Caco-2 (cell line): ENCODE results near the gene NMB. TPM values are rescaled to one million over a fixed set of nuclear protein-coding genes. Genes with fewer than 3 reads are reported as not detected.
A peak's percentile ranks its signal among the peaks of the same experiment; 100 is the strongest.

ENCODE experiments used
- BruUV-seq: library from RNA; stranded (reverse); fragments of 400-500 nt; replicated peaks from 2 replicates; lab custom pipeline; 2021; lab: Mats Ljungman, UMichigan
- CTCF ChIA-PET: fragments of 300-600 bp; sonication (Branson Sonifier 250); formaldehyde crosslinking; loops from one replicate; lab custom pipeline; 2022; ENCODE audit warnings: antibody characterized with exemption; lab: Charles Lee
- POLR2A ChIA-PET: fragments of 300-600 bp; sonication (Branson Sonifier 250); formaldehyde crosslinking; loops from one replicate; lab custom pipeline; 2022; ENCODE audit warnings: antibody characterized with exemption; lab: Charles Lee
- DNase-seq, 2 experiments: peaks; one replicate each; pipeline versions ENCODE4 v3.0.0 to v3.0.0-alpha.2; 2020 to 2022
- H3K27me3 ChIP-seq: replicated peaks from 2 replicates; pipeline ENCODE4 v1.6.0; 2011; ENCODE audit warnings: low read length; ENCODE audit not compliant: control insufficient read depth, insufficient read depth
- H3K36me3 ChIP-seq: 2 replicates; pipeline ENCODE4 v1.5.1; 2011; ENCODE audit warnings: low read length; ENCODE audit not compliant: control insufficient read depth, insufficient read depth
- H3K4me1 ChIP-seq: fragments of 250-450 bp; sonication (Bioruptor Pico); 2 replicates; pipeline ENCODE4 v1.5.1; 2020; ENCODE audit warnings: mild to moderate bottlenecking
- H3K4me3 ChIP-seq: 2 replicates; pipeline ENCODE4 v1.5.1; 2011; ENCODE audit warnings: low read depth, mild to moderate bottlenecking, control low read depth, low read length
- H3K9me3 ChIP-seq: fragments of 250-450 bp; sonication (Bioruptor Pico); 2 replicates; pipeline ENCODE4 v1.5.1; 2020; ENCODE audit warnings: mild to moderate bottlenecking, moderate library complexity
- H3K27ac Mint-ChIP-seq: one replicate; pipeline ENCODE4 v1.8.0; 2022; ENCODE audit warnings: mixed read lengths; ENCODE audit not compliant: unreplicated experiment
- H3K27me3 Mint-ChIP-seq: one replicate; pipeline ENCODE4 v1.8.0; 2022; ENCODE audit warnings: mixed read lengths; ENCODE audit not compliant: insufficient read depth, unreplicated experiment
- H3K36me3 Mint-ChIP-seq: one replicate; pipeline ENCODE4 v1.8.0; 2022; ENCODE audit warnings: mild to moderate bottlenecking, mixed read lengths; ENCODE audit not compliant: insufficient read depth, unreplicated experiment
- H3K4me1 Mint-ChIP-seq: one replicate; pipeline ENCODE4 v1.8.0; 2022; ENCODE audit warnings: low read depth, mixed read lengths; ENCODE audit not compliant: unreplicated experiment
- H3K4me3 Mint-ChIP-seq: one replicate; pipeline ENCODE4 v1.8.0; 2022; ENCODE audit warnings: mild to moderate bottlenecking, moderate library complexity, mixed read lengths; ENCODE audit not compliant: unreplicated experiment
- H3K9me3 Mint-ChIP-seq: one replicate; pipeline ENCODE4 v1.8.0; 2022; ENCODE audit warnings: mixed read lengths; ENCODE audit not compliant: unreplicated experiment
- CTCF ChIP-seq, 2 experiments: fragments of 200-600 bp in 1 of 2; IDR thresholded peaks; 1 replicate in 1 of 2; 2 replicates in 1 of 2; pipeline versions ENCODE4 v1.5.1 to v1.8.0; 2011 to 2022; ENCODE audit warnings: antibody characterized with exemption in 1 of 2, control low read depth in 1 of 2, inconsistent platforms in 1 of 2, low read depth in 1 of 2, low read length in 1 of 2, mild to moderate bottlenecking in 1 of 2, moderate library complexity in 1 of 2; ENCODE audit not compliant: insufficient read depth in 1 of 2, severe bottlenecking in 1 of 2, unreplicated experiment in 1 of 2
- intact Hi-C: fragments of 100-400 bp; cut with micrococcal nuclease; formaldehyde crosslinking; loops from one replicate; pipeline ENCODE4 v1.10.0; 2022; ENCODE audit not compliant: unreplicated experiment
- total RNA-seq: library from RNA; stranded (reverse); gene quantifications from 2 replicates; pipeline ENCODE4 v1.2.3, GENCODE V29; 2022

The NMB gene
- total RNA-seq, 1 experiment from 2014 or later, result 8.6 TPM

DNA sequence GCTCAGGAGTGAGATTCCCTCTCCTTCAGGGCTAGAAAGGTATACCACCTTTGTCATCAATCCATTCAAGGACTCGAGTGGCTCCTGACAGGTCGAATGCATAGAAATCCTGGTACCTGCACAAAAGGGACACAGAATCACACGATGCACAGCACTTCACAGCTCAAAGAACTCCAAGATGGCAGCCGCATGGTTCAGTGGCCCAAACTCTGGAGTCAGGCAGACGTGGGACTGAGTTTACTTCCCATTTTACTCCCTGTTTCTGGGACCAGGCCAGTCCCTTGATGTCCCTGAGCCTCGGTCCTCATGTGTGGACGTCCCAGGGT lies 4.5 kb downstream of the NMB start:
- CTCF ChIA-PET, result interaction anchor here (1.0 to 1.4 kb wide), 3 partner anchors 15 to 66 kb away, joined by 3 to 7 read pairs (median 4); no protein-coding TSS in a partner anchor
- peak overlapping the region; percentile 62 for H3K4me3 ChIP-seq

GRCh38 chr15:84649706-84650105 lies 8.3 kb downstream of the NMB start:
- ChIA-PET CTCF (no interaction called here), POLR2A (no interaction called here)
- H3K4me3 ChIP-seq, result no peak overlapping the region
- H3K4me1 Mint-ChIP-seq, result peaks cover 16% of the 10 kb centered on the region
- H3K36me3 ChIP-seq, result peaks cover 3% of the 10 kb centered on the region
- H3K9me3 ChIP-seq, result no peaks in the 10 kb centered on the region
- DNase-seq, result no peak
- H3K4me3 Mint-ChIP-seq, result no peak overlapping the region
- H3K27me3 ChIP-seq, result no peaks in the 10 kb centered on the region
- H3K4me1 ChIP-seq, result 0 out of 2 replicates have a peak, but pooled peaks cover 4% of the 10 kb centered on the region
- H3K27ac Mint-ChIP-seq, result no peak overlapping the region
- no peaks in the 10 kb centered on the region for H3K27me3 Mint-ChIP-seq
- intact Hi-C loops, result loop anchor here (5.0 to 10.0 kb wide), 2 partner anchors 65 to 168 kb away; partner anchors contain the start of genes ALPK3 and SEC11A
- BruUV-seq, result no TSS peak
- no peaks in the 10 kb centered on the region for H3K9me3 Mint-ChIP-seq
- TF ChIP-seq CTCF (IDR thresholded peaks at IDR 0.05; ENCODE audit: insufficient read depth in 1 of 2, low read depth in 1 of 2, low read length in 1 of 2, severe bottlenecking in 1 of 2, unreplicated experiment in 1 of 2), result no peak
- peaks cover 62% of the 10 kb centered on the region for H3K36me3 Mint-ChIP-seq

More for the DNA sequence above, 4.5 kb downstream of the NMB start:
- Mint-ChIP-seq H3K36me3 (peaks cover 30% of the 10 kb centered on the region), H3K27me3 (no peaks in the 10 kb centered on the region), H3K4me3 (peak overlapping the region; percentile 97), H3K9me3 (no peaks in the 10 kb centered on the region), H3K27ac (peak overlapping the region; percentile 98), H3K4me1 (peaks cover 21% of the 10 kb centered on the region)
- peaks cover 3% of the 10 kb centered on the region for H3K36me3 ChIP-seq
- no peak for TF ChIP-seq CTCF (IDR thresholded peaks at IDR 0.05; ENCODE audit: insufficient read depth in 1 of 2, low read depth in 1 of 2, low read length in 1 of 2, severe bottlenecking in 1 of 2, unreplicated experiment in 1 of 2)
- POLR2A ChIA-PET, result interaction anchor here (1.0 to 1.2 kb wide), 2 partner anchors 63 to 82 kb away, joined by 3 to 10 read pairs; no protein-coding TSS in a partner anchor
- BruUV-seq, result no TSS peak
- no peak for DNase-seq
- no peaks in the 10 kb centered on the region for H3K9me3 ChIP-seq
- intact Hi-C loops, result loop anchor here (5.0 to 10.0 kb wide), 2 partner anchors 61 to 164 kb away; partner anchors contain the start of genes ALPK3 and SEC11A
- no peaks in the 10 kb centered on the region for H3K27me3 ChIP-seq
- peaks cover 4% of the 10 kb centered on the region; the same call in 1 of the 2 replicates for H3K4me1 ChIP-seq

DNA sequence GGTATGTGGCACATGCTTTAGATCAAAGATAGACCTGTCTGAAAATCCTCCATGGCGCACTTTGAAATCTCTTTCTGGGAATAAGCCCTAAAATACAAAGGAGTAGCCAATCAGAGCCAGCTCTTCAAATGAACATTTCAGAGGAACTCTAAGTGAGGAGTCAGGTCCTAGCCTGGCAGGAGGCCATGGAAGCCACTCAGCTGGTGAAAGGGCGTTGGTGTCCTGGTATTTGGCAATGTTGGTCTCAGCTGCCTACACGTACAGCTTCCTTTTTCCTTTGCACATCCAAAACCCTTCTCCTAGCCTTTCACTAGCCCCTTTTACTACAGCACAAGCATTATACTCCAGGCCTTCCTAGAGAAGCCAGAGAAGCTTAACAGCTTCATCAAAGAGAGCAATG lies 9.5 kb downstream of the NMB start:
- H3K4me3 ChIP-seq, result no peak overlapping the region
- no peaks in the 10 kb centered on the region for H3K9me3 ChIP-seq
- ChIA-PET CTCF (no interaction called here), POLR2A (interaction anchor here (0.6 kb wide), 1 partner anchor 11 kb away, joined by 6 read pairs; no protein-coding TSS in a partner anchor)
- BruUV-seq, result no TSS peak
- Mint-ChIP-seq H3K4me3 (no peak overlapping the region), H3K27ac (no peak overlapping the region), H3K36me3 (peaks cover 63% of the 10 kb centered on the region), H3K27me3 (no peaks in the 10 kb centered on the region), H3K4me1 (peaks cover 16% of the 10 kb centered on the region), H3K9me3 (no peaks in the 10 kb centered on the region)
- 0 out of 2 replicates have a peak, but pooled peaks cover 4% of the 10 kb centered on the region for H3K4me1 ChIP-seq
- intact Hi-C loops, result no loop called here
- no peaks in the 10 kb centered on the region for H3K27me3 ChIP-seq
- no peak for DNase-seq
- H3K36me3 ChIP-seq, result peaks cover 3% of the 10 kb centered on the region
- TF ChIP-seq CTCF (IDR thresholded peaks at IDR 0.05; ENCODE audit: insufficient read depth in 1 of 2, low read depth in 1 of 2, low read length in 1 of 2, severe bottlenecking in 1 of 2, unreplicated experiment in 1 of 2), result no peak
